AG09319 (cell line): Measurements from ENCODE around the gene MECR.

Experiments
- DNase-seq: peaks from one replicate; pipeline ENCODE4 v3.0.0-alpha.2; 2010; ENCODE audit warnings: low read depth; ENCODE audit errors: extremely low read depth
- CTCF ChIP-seq: IDR thresholded peaks from 2 replicates; pipeline ENCODE4 v1.5.1; 2011; ENCODE audit warnings: low read depth, mild to moderate bottlenecking, inconsistent platforms, low read length, moderate library complexity

The MECR gene

DNA sequence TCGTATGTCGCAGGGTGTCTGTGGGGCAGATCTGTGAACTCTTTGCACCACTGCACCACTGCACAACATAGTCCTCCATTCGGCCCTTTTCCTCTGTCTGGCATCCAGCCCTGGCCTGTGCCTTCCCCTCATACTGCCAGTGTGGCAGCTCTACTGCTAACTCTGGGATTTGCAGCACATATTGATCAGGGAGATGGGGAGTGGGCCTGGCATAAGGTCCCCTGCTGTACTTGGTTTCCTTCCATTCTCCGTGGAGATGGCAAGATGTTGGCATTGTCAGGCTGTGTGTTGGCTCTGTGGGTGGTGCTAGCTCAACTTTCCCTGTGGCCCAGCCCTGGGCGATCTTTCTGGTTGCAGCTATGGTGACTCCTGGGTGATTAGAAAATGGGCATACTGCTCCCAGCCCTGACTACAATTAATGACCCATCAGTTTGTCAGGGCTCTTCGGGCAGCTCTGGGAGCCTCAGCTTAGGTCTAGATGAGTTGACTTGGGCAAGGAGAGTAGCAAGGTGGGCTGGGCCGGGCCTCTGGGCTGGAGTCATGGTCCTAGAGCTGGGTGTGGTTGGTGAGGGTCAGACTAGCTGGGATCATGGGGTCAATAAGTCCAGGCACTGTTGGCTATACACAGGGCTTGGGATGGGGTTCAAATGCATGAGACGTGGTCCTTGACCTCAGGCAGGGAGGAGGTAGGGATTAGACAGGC, 17.0 kb upstream of the MECR start:
- no peak for TF ChIP-seq CTCF
- no peak for DNase-seq

- no peak for TF ChIP-seq CTCF
- no peak for DNase-seq
These were observed 16.3 kb upstream of the MECR start for GRCh38 chr1:29247044-29247443.

DNA sequence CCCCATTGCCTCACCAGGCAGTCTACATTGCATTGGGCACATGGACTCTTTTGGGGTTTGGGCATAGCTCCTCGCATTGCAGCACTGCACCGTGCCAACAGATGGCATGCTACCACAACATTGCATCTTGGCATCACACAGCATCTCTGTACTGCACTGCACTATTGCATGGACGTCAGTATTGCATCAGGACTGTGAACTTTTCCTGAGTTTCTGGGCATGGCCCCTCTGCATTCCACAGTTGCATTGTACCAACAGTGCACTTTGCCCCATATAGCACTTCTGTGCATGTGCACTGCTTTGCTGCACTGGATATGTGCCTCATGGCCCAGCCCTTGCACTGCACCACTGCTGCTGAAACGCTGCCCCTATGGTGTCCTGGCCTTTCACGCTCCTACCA, 15.1 kb upstream of the MECR start:
- TF ChIP-seq CTCF: peak; percentile 56
- DNase-seq: no peak

GRCh38 chr1:29245261-29245660, 14.5 kb upstream of the MECR start:
- TF ChIP-seq CTCF: no peak
- DNase-seq: no peak

DNA sequence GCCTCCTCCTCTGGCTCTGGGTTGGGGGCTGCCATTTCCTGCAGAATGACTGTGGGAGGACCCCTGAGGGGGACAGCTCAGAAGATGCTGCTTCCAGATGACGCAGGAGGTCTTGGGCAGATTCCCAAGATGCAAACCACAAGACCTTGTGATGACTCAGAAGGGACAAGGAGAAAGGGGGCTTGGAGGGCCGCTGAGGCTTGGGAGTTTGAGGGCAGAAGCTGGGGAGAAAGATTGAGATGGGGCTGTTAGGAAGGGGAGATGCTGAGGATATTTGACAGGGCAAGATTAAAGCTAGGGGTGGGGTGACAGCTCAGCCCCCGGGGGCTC, 13.1 kb upstream of the MECR start:
- no peak for DNase-seq

DNA sequence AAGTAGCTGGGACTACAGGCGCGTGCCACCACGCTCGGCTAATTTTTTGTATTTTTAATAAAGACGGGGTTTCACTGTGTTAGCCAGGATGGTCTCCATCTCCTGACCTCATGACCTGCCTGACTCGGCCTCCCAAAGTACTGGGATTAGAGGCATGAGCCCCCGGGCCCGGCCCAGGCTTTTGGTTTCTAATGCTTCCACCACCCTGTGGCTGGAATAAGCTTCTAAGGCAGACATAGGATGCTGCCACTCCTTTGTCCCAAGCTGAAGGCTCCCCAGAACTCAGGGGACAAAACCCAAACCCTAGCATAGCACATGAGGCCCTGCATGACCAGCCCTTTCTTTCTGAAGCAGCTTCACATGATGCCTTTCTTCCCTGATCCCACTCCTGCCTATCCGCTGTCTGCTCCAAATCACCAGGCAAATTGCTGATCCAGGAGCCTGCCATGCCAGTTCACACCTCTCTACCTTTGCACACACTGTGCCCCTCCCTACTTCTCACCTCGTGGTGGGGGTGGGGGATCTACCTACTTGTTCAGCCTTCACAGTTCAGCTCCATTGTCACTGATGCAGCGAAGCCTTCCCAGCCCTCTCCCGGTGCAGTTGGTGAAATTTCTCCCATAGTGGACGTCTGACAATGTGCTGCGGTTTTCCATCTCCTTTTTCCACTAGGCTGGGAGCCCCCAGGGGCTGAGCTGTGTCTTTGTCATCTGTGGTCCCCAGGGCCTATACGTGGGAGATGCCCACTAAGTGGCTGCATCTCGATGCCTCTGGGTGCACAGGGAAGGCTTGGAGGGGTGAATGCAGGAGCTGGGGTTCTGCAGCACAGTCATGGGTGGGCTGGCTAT, 12.5 kb upstream of the MECR start:
- no peak for DNase-seq
- no peak for TF ChIP-seq CTCF

More for the DNA sequence above, 13.1 kb upstream of the MECR start:
- TF ChIP-seq CTCF: no peak

DNA sequence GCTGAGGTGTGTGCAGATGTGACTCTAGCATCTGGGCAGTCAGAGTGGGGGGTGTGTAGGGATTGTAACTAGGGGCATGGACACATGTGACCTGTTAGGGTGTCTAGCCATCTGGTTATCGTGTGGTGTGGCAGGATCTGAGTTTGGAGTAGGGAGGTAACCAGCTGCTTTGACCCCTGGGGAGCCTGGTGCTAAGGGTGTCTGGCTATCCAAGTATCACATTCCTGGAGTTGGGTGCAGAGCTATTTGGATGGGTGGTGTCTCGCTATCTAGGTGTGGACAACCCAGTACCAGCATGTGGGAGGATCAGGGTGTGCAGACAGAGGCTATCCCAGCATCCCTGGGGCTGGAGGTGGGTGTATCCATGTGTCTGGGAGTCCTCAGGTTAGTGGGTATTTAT, 10.3 kb upstream of the MECR start:
- TF ChIP-seq CTCF: no peak
- DNase-seq: no peak
